Activated gamma-delta T cell treated with Interleukin-2 at 50 U/mL for 16 hours (primary cell): Measurements from ENCODE around the gene COLEC11.
"Not testable (repeated sequence)": the region's sequence is repeated elsewhere in the genome, so short reads cannot be mapped to it uniquely, and the experiment has no call there.

Source experiments
- DNase-seq: peaks from one replicate; pipeline ENCODE4 v3.0.0-alpha.2; 2020

COLEC11 gene

GRCh38 chr2:3655871-3656761, 61.2 kb downstream of the COLEC11 start:
- DNase-seq, result no peak

DNA sequence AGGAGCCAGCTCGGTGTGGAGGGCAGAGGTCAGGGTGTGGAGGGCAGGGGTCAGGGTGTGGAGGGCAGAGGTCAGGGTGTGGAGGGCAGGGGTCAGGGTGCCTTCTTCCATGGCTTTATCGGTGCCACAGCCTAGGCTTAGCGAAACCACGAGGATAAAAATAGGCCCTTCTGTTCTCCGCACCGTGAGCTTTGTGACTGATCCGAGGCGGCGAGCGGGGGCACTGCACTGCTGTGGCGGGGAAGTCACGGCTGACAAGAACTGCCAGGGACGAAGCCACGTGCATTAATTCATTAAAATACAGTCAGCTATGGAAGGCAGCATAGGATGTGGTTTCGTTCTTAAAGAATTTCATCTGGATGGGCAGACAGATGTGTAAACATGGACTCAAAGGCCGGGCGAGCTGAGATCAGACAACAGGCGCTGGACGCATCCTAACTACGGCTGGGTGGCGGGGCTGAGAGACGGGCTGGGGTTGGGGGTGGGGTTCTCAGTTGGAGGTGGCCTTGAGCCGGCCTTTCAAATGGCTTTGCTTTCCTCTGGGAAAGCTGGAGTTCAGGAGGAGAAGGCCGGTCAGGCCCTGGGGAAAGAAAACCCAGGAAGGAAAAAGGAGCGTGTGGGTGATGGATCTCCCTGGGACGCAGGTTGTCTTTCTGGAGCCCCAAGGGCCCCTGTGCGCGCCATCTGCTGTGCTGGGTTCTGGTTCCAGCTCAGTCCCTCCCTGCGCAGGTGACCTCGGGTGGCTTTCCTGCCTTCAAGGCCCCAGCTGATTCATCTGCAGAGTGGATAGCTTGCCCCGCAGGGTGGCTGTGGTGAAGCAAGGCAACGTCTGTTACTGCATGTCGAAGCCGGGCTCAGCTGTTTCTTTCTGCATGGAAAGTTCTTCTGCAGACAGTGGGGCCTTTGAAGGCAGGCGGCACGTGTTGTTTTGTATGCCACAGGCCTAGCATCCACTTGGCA, 62.1 kb downstream of the COLEC11 start:
- DNase-seq, result no peak

DNA sequence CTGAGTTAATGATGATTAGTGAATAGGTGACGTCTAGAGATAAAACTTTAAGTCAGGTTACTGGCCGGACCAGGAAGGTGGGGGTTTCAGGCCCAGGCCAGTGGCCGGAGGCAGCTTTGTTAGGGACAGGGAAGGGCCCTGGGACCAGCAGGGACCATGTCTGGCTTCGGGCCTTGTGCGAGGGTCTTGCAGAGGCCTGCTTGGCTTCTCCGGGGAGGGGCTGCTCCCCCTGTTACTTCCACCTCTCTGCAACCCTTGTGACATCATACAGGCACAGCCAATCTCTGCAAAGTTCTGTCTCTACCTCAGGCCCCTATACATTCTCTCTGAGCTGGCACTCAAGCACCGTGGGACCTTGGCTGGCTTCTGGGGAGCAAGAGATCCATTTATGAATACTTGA, 63.0 kb downstream of the COLEC11 start, which contains the start of gene ALLC:
Gene ALLC (plus strand): TSS at position 320 of the 400 bp plus-strand sequence. CDS start 12,958 bp downstream, outside the sequence.
- DNase-seq, result no peak

- no peak for DNase-seq
Measured at GRCh38 chr2:3659447-3660432, 64.8 kb downstream of the COLEC11 start.

DNA sequence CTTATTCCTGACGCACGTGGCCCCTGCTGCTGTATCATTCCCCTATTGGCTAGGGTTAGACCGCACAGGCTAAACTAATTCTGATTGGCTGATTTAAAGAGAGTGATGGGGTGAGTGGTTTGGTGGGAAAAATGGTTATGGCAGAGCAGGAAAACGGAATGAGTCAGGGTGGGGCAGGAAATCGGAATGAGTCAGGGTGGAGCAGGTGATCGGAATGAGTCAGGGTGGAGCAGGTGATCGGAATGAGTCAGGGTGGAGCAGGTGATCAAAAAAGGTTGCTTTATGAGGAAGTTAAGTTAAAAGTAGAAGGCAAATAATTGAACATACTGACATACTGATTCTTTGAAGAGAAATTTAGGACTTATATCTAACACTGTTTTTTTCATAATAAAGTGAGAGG, 65.7 kb downstream of the COLEC11 start:
- not testable (repeated sequence) for DNase-seq

- DNase-seq, result no peak
Measured at GRCh38 chr2:3661149-3661660, 66.3 kb downstream of the COLEC11 start.

DNA sequence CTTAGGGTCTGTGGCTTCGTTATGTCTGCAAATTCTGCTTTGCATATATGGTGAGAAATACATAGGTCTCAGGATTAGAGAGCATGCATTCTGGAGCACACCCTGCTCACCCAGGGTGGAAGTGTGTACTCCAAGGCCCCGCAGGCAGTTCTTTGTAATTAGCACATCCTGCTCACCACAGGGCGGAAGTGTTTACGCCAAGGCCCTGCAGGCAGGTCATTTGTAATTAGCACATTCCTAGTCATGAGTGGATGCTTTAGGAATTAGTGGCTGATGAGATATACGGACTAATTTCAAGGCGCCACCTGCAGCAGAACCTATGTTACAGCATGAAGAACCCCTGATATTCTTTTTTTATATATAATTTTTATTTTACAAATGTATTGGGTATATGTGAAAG, 67.3 kb downstream of the COLEC11 start:
- no peak for DNase-seq

DNA sequence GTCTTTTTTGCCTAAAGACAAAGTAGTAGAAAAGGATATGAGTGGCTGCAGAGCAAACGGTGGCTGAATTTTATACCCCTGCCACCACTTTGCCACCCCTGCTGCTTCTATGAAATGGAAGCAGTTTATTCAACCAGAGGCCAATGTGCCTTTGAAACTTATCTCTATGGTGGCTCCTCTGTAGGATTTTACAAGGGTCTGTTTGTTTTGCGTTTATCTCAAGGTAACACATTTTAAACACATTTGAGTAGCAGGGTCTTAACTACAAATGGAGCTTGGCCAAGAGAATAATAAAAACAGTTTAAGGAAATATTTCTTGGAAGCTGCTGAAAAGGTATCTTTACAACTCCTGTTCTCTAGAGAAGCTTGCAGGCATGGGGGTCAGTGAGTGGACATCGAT, 69.2 kb downstream of the COLEC11 start:
- no peak for DNase-seq

DNA sequence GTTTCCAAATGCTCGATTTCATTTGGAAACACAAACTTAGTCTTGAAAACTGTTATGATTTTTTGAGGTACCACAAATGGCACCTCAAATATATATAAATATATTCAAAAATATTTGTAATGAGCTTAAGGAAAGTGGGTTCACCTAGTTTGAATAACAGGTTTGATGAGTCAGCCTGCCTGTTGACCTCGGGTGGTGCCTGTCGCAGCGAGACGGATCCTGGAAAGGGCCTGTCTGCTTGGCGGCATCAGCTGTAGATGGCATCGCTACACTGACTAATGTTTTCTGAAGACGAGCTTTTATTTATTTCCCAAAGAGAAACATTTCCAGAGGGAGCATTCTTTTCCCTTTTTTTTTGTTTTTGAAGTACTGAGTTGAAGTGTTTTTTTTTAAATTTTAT, 70.0 kb downstream of the COLEC11 start:
- no peak for DNase-seq

DNA sequence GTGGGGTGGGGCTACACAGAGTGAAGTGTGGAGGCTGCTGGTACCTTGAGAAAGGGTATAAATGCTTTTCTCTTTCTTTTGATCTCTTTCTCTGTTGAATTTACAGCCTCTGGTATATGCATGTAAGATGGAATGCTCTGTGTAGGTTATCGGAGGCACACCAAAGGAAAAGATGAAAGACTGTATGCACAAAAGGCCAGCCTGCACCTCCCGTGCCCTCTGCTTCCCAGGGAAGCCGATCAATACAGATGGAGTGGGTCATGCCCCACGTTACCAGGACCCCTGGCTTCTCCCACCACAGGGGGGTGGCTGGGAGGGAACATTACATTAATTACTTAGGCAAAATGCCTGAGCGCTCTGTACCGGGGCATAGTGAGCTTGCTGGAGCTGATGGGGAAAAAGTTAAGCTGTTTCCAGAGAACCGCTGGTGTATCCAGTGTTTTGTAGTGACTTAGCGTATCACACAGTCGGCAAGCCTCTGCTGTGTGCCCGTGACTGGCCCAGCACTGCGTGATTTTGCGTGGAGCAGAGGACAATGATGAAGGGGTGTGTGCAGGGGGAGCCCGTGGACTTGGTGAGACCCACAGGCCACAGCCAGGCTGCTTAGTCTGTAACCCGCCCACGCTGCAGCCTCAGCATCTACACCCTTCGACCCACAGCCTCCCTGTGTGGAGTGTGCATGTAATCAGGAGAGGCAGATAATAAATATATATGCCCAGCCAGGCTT, 71.1 kb downstream of the COLEC11 start:
- no peak for DNase-seq

- DNase-seq, result no peak
Measured at GRCh38 chr2:3666613-3666975, 71.7 kb downstream of the COLEC11 start.

GRCh38 chr2:3667151-3667631, 72.3 kb downstream of the COLEC11 start:
- no peak for DNase-seq

GRCh38 chr2:3669656-3670055, 74.7 kb downstream of the COLEC11 start:
- no peak for DNase-seq

GRCh38 chr2:3670376-3670775, 75.5 kb downstream of the COLEC11 start:
- no peak for DNase-seq

- DNase-seq, result no peak
Measured at GRCh38 chr2:3670941-3671340, 76.0 kb downstream of the COLEC11 start.

GRCh38 chr2:3672861-3673678, 78.2 kb downstream of the COLEC11 start:
- no peak for DNase-seq

DNA sequence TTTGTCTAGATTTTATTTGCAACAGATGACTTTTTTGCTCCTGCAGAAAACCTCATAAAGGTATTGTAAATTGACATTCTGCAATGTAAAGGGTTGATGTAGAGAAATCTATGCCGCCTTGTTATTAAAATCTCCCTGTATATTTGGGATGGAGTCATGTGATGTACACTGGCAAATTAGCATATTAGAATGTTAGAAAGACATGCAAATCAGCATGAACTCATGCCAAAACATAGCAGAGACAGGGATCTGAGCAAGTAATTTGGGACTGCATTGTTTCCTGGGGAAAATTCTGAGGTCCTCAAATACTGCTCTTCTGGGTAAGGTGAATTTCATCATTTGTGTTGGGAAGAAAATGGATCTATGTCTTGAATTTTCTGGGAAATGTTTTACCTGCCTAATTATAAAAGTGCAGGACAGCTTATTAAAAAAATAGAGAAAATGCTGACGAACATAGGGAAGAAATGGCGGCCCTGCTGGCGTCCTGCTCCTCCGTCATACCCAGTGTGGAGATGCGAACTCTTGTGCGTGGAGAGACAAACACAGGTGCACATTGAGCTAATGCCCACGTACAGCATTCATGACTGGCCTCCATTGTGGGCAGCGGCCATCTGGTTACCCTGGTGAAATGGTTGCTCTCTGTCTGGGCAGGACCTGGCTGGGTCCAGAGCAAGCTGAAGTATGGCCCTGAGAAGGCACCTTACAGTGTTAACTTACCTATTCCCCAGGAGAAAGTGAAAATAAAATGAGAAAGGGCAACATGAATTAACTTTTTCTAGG, 79.3 kb downstream of the COLEC11 start:
- DNase-seq, result no peak

DNA sequence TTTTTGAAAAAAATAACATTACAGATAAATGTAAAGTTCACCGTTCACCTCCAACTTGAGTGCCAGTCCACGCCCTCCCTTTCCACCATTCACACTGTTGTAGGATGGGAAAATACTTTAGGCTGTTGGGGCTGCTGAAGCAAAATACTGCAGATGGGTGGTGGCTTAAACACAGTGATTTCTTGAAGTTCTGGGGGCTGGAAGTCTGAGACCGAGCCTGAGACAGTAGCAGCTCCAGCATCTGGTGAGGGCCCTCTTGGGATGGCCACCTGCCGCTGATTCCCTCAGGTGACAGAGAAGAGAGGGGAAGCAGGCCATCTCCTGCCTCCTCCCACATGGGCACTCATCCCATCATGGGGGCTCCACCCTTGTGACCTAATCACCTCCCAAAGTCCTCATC, 80.8 kb downstream of the COLEC11 start:
- DNase-seq, result no peak

DNA sequence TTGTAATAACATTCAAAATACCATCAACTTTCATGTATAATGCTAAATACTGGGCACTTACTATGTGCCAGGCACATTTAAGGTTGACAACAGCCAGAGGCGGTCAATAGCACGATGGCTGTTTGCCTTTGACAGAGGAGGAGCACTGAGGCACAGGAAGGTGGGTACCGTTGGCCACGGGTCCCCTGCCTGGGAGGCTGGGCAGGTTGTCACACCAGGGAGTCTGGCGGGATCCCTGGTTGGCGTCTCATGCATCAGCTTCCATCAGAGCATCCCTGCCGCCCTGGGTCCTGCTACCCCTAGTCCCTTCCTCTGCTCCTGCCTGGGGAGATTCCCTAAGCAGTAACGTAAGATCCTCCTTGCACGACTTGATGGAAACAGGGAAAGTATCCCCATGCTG, 82.5 kb downstream of the COLEC11 start:
- no peak for DNase-seq

GRCh38 chr2:3678212-3678611, 83.3 kb downstream of the COLEC11 start:
- no peak for DNase-seq
